HG03097 (cell line): ENCODE results near the gene PCSK4.

Experiments
- ATAC-seq: cut with Tn5 transposase; IDR thresholded peaks from one replicate; pipeline ENCODE4 v1.9.1; 2021; ENCODE audit not compliant: unreplicated experiment, low FRiP score

Gene PCSK4

GRCh38 chr19:1472231-1473084 lies 17.7 kb downstream of the PCSK4 start:
- no peak for ATAC-seq

GRCh38 chr19:1471515-1472160 lies 18.5 kb downstream of the PCSK4 start:
- no peak for ATAC-seq

- ATAC-seq = no peak
Measured at GRCh38 chr19:1471010-1471514, 19.1 kb downstream of the PCSK4 start.

DNA sequence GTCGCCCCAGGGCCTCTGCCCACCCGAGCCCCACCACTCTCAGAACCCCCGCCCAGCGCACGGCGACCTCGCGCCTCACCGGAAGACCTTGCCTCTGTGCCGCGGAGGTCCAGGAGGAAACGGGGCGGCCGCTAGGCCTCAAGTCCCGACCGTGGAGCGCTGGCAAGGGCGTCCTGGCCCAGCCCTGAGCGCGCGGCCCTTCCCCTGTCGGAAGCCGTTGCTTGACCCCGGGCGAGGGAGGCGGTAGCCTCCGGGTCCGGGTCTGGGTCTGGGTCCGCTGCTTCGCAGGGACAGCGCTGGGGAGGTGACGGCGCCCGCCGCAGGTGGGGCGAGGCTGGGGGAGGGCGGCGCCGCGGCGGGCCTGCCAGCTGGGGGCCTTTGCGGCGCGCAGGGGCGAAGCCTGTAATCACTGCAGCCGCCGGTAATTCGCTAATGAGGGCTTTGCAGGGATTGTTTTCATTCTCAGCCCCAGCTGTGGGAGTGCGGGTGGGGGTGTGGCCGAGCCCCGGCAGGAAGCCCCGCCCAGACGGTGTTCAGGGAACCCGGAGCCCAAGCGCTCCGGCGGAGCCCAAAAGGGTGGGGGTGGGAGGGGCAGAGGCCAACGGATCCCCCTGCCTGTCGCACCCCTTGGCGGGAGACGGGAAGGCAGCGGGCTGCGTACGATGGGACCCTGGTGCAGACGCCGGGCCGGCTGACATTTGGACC lies 19.7 kb downstream of the PCSK4 start:
- no peak for ATAC-seq

DNA sequence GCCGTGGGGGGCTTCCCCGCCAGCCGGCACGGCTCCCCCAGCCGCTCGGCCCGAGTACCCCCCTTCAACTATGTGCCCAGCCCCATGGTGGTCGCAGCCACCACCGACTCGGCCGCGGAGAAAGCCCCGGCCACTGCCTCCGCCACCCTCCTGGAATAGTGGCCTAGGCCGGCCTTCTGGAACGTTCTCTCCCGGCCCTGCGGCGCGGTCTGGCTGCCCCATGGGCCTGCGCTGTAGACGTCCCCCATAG lies 20.2 kb downstream of the PCSK4 start:
- ATAC-seq = no peak

DNA sequence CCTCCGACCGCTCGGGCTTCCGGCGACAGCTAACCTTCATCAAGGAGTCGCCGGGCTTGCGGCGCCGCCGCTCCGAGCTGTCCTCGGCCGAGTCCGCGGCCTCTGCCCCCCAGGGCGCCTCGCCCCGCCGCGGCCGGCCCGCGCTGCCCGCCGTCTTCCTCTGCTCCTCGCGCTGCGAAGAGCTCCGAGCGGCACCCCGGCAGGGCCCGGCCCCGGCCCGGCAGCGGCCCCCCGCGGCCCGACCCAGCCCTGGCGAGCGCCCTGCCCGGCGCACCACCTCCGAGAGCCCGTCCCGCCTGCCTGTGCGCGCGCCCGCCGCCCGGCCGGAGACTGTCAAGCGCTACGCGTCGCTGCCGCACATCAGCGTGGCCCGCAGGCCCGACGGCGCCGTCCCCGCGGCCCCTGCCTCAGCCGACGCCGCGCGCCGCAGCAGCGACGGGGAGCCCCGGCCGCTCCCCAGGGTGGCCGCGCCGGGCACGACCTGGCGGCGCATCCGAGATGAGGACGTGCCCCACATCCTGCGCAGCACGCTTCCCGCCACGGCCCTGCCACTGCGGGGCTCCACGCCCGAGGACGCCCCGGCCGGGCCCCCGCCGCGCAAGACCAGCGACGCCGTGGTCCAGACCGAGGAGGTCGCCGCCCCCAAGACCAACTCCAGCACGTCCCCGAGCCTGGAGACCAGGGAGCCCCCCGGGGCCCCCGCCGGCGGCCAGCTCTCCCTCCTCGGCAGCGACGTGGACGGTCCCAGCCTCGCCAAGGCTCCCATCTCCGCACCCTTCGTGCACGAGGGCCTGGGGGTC lies 20.7 kb downstream of the PCSK4 start:
- no peak for ATAC-seq

DNA sequence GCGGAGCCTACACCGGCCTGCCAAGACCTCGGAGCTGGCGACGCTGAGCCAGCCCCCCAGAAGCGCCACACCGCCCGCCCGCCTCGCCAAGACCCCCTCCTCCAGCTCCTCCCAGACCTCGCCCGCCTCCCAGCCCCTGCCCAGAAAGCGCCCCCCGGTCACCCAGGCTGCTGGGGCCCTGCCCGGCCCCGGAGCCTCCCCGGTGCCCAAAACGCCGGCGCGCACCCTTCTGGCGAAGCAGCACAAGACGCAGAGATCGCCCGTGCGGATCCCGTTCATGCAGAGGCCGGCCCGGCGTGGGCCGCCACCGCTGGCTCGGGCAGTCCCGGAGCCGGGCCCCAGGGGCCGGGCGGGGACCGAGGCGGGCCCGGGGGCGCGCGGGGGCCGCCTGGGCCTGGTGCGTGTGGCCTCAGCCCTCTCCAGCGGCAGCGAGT lies 21.3 kb downstream of the PCSK4 start:
- no peak for ATAC-seq

DNA sequence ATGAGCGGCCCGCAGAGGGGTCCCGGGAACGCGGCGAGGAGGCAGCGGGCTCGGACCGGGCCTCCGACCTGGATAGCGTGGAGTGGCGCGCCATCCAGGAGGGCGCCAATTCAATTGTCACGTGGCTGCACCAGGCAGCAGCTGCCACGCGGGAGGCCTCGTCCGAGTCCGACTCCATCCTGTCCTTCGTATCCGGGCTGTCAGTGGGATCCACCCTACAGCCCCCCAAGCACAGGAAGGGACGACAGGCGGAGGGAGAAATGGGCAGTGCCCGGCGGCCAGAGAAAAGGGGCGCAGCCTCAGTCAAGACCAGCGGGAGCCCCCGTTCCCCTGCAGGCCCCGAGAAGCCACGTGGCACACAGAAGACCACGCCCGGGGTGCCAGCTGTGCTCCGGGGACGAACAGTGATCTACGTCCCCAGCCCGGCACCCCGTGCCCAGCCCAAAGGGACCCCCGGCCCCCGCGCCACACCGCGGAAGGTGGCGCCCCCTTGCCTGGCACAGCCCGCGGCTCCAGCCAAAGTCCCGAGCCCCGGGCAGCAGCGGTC lies 21.8 kb downstream of the PCSK4 start:
- ATAC-seq = no peak

- no peak for ATAC-seq
Measured at GRCh38 chr19:1467490-1468273, 22.5 kb downstream of the PCSK4 start.

- ATAC-seq = no peak
Measured at GRCh38 chr19:1467215-1467489, 23.0 kb downstream of the PCSK4 start.

- no peak for ATAC-seq
Measured at GRCh38 chr19:1466461-1467214, 23.5 kb downstream of the PCSK4 start.

GRCh38 chr19:1466018-1466460 lies 24.1 kb downstream of the PCSK4 start:
- no peak for ATAC-seq

GRCh38 chr19:1465191-1466016 lies 24.7 kb downstream of the PCSK4 start:
- ATAC-seq = no peak

GRCh38 chr19:1461862-1462261 lies 28.3 kb downstream of the PCSK4 start:
- ATAC-seq = no peak

- ATAC-seq = no peak
Measured at GRCh38 chr19:1460033-1460995, 29.8 kb downstream of the PCSK4 start.

- ATAC-seq = no peak
Measured at GRCh38 chr19:1459479-1459878, 30.7 kb downstream of the PCSK4 start.

- ATAC-seq = no peak
Measured at GRCh38 chr19:1457892-1458291, 32.3 kb downstream of the PCSK4 start.
